Esophagus muscularis mucosa (tissue), 3 donors: ENCODE data around the gene CHDH.

Experiments used
- POLR2AphosphoS5 ChIP-seq, 2 donors: sonication (generic); formaldehyde crosslinking; IDR thresholded peaks; one replicate each; pipeline ENCODE4 v1.6.1; 2017; ENCODE audit warnings: antibody characterized with exemption in 2 of 2
- TF ChIP-seq, protein P1 (sequence below), 3 experiments: fragments of 200-600 bp in 2 of 3; fragments of 450-650 bp in 1 of 3; sonication (generic) in 2 of 3; IDR thresholded peaks; one replicate each; pipeline ENCODE4 v1.5.1; 2017 to 2019; ENCODE audit warnings: antibody characterized with exemption in 3 of 3, mild to moderate bottlenecking in 2 of 3, moderate library complexity in 1 of 3

DNA sequence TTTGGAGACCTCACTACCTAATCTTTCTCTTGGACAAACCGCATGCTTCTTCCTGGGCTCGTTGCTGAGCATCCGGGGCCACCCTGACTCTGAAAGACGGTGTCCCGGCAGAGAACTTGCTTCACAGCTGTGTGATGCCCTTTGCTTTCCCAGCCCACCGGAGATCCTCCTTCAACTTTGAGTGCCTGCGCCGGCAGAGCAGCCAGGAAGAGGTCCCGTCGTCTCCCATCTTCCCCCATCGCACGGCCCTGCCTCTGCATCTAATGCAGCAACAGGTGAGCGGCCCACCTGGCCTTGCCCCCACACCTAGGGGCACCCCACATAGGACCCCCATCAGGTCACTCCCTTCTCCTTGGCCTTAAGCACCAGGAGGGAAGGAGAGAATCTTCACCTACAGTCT is 37.7 kb downstream of the CHDH start:
- no peak for TF ChIP-seq POLR2AphosphoS5 (IDR thresholded peaks at IDR 0.05)
- TF ChIP-seq, protein P1, sequence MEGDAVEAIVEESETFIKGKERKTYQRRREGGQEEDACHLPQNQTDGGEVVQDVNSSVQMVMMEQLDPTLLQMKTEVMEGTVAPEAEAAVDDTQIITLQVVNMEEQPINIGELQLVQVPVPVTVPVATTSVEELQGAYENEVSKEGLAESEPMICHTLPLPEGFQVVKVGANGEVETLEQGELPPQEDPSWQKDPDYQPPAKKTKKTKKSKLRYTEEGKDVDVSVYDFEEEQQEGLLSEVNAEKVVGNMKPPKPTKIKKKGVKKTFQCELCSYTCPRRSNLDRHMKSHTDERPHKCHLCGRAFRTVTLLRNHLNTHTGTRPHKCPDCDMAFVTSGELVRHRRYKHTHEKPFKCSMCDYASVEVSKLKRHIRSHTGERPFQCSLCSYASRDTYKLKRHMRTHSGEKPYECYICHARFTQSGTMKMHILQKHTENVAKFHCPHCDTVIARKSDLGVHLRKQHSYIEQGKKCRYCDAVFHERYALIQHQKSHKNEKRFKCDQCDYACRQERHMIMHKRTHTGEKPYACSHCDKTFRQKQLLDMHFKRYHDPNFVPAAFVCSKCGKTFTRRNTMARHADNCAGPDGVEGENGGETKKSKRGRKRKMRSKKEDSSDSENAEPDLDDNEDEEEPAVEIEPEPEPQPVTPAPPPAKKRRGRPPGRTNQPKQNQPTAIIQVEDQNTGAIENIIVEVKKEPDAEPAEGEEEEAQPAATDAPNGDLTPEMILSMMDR (IDR thresholded peaks at IDR 0.05): no peak
